HG03521 (cell line): ENCODE measurements around the gene PCDHGA5.
A peak's percentile ranks its signal among the peaks of the same experiment; 100 is the strongest.
"Not testable (repeated sequence)": the region's sequence is repeated elsewhere in the genome, so short reads cannot be mapped to it uniquely, and the experiment has no call there.

Experiments
- ATAC-seq: cut with Tn5 transposase; IDR thresholded peaks from one replicate; pipeline ENCODE4 v1.9.1; 2021; ENCODE audit warnings: mild to moderate bottlenecking, moderate library complexity; ENCODE audit not compliant: unreplicated experiment

PCDHGA5 gene

GRCh38 chr5:141349917-141350619 is 13.9 kb upstream of the PCDHGA5 start, which contains the start of gene PCDHGB1:
Gene PCDHGB1 (plus strand): TSS chr5:141350099. CDS start chr5:141350261, 162 bp downstream.
- ATAC-seq = peak; percentile 88

DNA sequence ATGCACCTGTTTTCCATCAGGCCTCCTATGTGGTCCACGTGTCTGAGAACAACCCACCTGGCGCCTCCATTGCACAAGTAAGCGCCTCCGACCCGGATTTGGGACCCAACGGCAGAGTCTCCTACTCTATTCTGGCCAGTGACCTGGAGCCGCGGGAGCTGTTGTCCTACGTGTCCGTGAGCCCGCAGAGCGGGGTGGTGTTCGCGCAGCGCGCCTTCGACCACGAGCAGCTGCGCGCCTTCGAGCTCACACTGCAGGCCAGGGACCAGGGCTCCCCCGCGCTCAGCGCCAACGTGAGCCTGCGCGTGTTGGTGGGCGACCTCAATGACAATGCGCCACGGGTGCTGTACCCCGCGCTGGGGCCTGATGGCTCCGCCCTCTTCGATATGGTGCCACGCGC is 12.4 kb upstream of the PCDHGA5 start:
- ATAC-seq = no peak

GRCh38 chr5:141354900-141355469 is 9.0 kb upstream of the PCDHGA5 start, which contains the start of gene PCDHGA4:
Gene PCDHGA4 (plus strand): TSS chr5:141355021. CDS start chr5:141355108, 87 bp downstream.
- no peak for ATAC-seq

- no peak for ATAC-seq
Measured at GRCh38 chr5:141355641-141356040, 8.3 kb upstream of the PCDHGA5 start.

GRCh38 chr5:141356133-141356532 is 7.8 kb upstream of the PCDHGA5 start:
- no peak for ATAC-seq

- ATAC-seq = no peak
Measured at GRCh38 chr5:141356950-141357349, 7.0 kb upstream of the PCDHGA5 start.

DNA sequence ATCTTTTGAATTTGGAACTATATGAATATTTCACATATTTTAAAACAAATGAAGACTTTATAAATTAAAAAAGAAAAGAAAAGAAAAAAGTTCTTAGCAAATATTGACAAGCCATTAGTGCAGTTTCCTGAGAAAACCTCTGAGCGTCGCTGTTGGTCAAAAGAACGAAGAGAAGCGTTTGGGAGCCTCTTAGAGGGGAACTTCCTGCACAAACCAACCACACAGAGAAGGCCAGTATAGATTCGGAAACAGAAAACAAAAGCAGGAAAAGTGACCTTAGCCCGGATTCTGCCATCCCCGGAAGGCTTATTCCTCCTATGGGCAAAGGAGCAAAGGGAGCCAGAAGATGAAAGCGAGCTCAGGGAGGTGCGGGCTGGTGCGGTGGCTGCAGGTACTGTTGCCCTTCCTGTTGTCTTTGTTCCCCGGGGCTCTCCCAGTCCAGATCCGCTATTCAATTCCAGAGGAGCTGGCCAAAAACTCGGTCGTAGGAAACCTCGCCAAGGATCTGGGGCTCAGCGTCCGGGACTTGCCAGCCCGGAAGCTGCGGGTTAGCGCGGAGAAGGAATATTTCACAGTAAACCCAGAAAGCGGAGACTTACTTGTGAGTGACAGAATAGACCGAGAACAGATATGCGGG is 4.1 kb upstream of the PCDHGA5 start, which contains the start of gene PCDHGB2:
Gene PCDHGB2 (plus strand): TSS at position 205 of the 637 bp plus-strand sequence. CDS start 142 bp downstream, at position 347.
- ATAC-seq = no peak

DNA sequence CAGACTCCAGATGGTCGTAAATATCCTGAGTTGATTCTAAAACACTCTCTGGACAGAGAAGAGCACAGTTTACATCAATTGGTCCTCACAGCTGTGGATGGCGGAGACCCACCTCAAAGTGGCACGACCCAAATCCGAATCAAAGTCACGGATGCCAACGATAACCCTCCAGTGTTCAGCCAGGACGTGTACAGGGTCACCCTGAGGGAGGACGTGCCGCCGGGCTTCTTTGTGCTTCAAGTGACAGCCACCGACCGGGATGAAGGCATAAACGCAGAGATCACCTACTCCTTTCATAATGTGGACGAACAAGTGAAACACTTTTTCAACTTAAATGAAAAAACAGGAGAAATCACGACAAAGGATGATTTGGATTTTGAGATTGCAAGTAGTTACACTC is 3.3 kb upstream of the PCDHGA5 start:
- ATAC-seq = no peak

- no peak for ATAC-seq
Measured at GRCh38 chr5:141362719-141363118, 1.2 kb upstream of the PCDHGA5 start.

GRCh38 chr5:141366016-141366896 is 2.3 kb downstream of the PCDHGA5 start:
- ATAC-seq = no peak

DNA sequence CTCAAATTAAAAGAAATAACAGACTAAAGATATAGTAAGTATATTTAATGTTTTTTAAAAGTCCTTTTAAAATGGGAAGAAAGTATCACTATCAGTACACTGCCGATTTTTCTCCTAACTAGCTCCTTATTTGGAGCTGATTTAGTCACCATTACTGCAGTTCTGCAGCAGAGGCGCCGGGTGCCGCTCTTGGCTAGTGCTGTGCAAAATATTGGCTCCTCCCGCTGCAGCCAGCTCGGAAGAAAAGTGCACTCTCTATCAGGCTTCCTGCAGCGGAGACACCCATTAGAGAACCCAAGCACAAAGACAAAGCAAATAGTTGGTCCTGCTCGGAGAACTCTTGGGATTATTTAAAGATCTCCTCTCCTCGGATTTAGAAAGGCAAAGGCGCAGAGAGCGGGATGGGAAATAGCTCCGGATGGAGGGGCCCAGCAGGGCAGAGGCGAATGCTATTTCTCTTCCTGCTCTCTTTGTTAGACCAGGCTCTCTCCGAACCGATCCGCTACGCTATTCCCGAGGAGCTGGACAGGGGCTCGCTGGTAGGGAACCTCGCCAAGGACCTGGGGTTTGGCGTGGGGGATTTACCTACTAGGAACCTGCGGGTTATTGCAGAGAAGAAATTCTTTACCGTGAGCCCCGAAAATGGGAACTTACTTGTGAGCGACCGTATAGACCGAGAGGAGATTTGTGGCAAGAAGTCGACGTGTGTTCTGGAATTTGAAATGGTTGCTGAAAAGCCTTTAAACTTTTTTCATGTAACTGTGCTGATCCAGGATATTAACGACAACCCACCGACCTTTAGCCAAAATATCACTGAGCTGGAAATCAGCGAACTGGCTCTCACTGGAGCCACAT is 6.3 kb downstream of the PCDHGA5 start, which contains the start of gene PCDHGB3:
Gene PCDHGB3 (plus strand): TSS at position 249 of the 855 bp plus-strand sequence. CDS start 153 bp downstream, at position 402.
- peak; percentile 67 for ATAC-seq

GRCh38 chr5:141371572-141372475 is 7.9 kb downstream of the PCDHGA5 start:
- no peak for ATAC-seq

DNA sequence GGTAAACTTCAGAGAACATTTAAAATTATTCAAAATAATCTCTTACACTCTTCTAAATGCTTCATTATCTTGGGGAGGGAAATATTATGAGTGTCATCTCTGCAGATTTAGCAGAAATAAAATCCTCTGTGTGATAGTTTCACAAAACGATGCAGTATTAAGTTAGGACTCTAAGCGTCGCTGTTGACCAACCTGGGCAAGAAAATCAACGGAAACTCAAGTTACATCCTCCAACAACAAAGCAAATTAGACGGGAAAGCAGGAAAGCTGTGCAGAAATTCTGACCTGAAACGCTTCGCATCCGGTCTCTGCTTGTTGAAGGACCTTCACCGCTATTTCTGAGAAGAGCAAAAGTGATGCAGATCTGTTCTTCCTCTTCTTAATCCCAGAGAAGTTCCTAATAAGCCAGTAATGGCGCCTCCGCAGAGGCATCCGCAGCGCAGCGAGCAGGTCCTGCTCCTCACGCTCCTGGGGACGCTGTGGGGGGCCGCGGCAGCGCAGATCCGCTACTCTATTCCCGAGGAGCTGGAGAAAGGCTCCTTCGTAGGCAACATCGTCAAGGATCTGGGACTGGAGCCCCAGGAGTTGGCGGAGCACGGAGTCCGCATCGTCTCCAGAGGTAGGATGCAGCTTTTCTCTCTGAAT is 9.8 kb downstream of the PCDHGA5 start, which contains the start of gene PCDHGA6:
Gene PCDHGA6 (plus strand): TSS at position 219 of the 645 bp plus-strand sequence. CDS start 193 bp downstream, at position 412.
- no peak for ATAC-seq

DNA sequence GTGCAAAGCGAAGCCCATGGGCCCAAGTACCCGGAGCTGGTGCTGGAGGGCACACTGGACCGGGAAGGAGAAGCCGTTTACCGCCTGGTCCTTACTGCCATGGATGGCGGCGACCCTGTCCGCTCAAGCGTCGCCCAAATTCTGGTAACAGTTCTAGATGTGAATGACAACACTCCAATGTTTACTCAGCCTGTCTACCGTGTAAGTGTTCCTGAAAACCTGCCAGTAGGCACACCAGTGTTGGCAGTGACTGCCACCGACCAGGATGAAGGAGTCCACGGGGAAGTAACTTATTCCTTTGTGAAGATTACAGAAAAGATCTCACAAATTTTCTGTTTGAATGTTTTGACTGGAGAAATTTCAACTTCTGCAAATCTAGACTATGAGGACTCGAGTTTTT is 10.7 kb downstream of the PCDHGA5 start:
- ATAC-seq = no peak

- ATAC-seq = not testable (repeated sequence)
Measured at GRCh38 chr5:141375444-141376155, 11.6 kb downstream of the PCDHGA5 start.

DNA sequence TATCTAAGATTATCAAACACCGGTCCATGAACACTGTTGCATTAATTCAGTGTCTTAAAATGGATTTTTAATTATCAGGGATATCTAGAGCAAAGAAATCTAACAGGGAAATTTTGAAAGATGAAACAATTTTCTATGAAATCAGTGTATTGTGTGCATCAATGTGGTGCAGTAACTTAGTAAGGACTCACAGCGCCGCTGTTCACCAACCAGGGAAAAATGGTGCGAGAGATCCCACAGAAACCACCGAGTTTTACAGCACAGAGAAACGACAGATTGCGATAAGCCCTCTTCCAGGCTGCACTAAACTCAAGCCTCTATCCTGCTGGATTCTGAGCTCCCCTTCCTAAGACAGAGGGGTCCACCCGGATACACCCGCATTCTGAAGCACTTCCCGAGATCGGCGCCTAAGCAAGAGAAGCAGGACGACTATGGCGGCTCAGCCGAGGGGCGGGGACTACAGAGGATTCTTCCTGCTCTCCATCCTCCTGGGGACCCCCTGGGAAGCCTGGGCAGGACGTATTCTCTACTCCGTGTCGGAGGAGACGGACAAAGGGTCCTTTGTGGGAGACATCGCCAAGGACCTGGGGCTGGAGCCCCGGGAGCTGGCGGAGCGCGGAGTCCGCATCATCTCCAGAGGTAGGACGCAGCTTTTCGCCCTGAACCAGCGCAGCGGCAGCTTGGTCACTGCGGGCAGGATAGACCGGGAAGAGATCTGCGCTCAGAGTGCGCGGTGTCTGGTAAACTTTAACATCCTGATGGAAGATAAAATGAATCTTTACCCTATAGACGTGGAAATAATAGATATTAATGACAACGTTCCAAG is 18.7 kb downstream of the PCDHGA5 start, which contains the start of gene PCDHGA7:
Gene PCDHGA7 (plus strand): TSS at position 274 of the 826 bp plus-strand sequence. CDS start 158 bp downstream, at position 432.
- no peak for ATAC-seq
